Inflammatory macrophage (primary cell): ENCODE measurements around the gene EIF4E3.
A peak's percentile ranks its signal among the peaks of the same experiment; 100 is the strongest.

Source experiments
- DNase-seq, 2 donors: peaks; one replicate each; pipeline ENCODE4 v3.0.0-alpha.2; 2020 to 2022
- total RNA-seq, 18 experiments: gene quantifications; one replicate each; lab custom pipeline; 2026; ENCODE audit warnings: mixed read lengths in 6 of 18, inconsistent platforms in 2 of 18; lab: John Stamatoyannopoulos, UW

Gene EIF4E3
- total RNA-seq, result 12.8 to 46.2 (median 24.4) reads per million in 18 experiments

GRCh38 chr3:71725271-71725991 is at the start of gene EIF4E3:
TSS of gene EIF4E3 (minus strand) at chr3:71725402. CDS start at chr3:71725367, 35 bp downstream.
- peak; percentile 14 to 57 for DNase-seq

- DNase-seq, result no peak
Observed at GRCh38 chr3:71771884-71772283, 46.7 kb upstream of the EIF4E3 start.

GRCh38 chr3:71771126-71771525 is 45.9 kb upstream of the EIF4E3 start:
- no peak for DNase-seq

GRCh38 chr3:71763426-71763825 is 38.2 kb upstream of the EIF4E3 start:
- no peak for DNase-seq

GRCh38 chr3:71760140-71760539 is 34.9 kb upstream of the EIF4E3 start:
- DNase-seq, result no peak

- peak; percentile 53 to 69 for DNase-seq
Observed at GRCh38 chr3:71759401-71759800, 34.2 kb upstream of the EIF4E3 start.

GRCh38 chr3:71758091-71758490 is 32.9 kb upstream of the EIF4E3 start:
- DNase-seq, result peak; percentile 69 to 80

- no peak for DNase-seq
Observed at GRCh38 chr3:71754610-71755253, 29.5 kb upstream of the EIF4E3 start.

GRCh38 chr3:71753701-71754609 is 28.8 kb upstream of the EIF4E3 start, which contains the start of gene GPR27:
TSS of gene GPR27 (plus strand) at chr3:71753855. CDS start at chr3:71754050, 195 bp downstream.
- DNase-seq, result peak in 1 of 2 donors; percentile 32

- no peak for DNase-seq
Observed at GRCh38 chr3:71752831-71753700, 27.9 kb upstream of the EIF4E3 start.

GRCh38 chr3:71751602-71752001 is 26.4 kb upstream of the EIF4E3 start:
- no peak for DNase-seq

GRCh38 chr3:71744738-71745137 is 19.5 kb upstream of the EIF4E3 start:
- no peak for DNase-seq

- no peak for DNase-seq
Observed at GRCh38 chr3:71742621-71743020, 17.4 kb upstream of the EIF4E3 start.

GRCh38 chr3:71734881-71735280 is 9.7 kb upstream of the EIF4E3 start:
- DNase-seq, result no peak

GRCh38 chr3:71733319-71733718 is 8.1 kb upstream of the EIF4E3 start:
- no peak for DNase-seq

GRCh38 chr3:71732637-71733036 is 7.4 kb upstream of the EIF4E3 start:
- DNase-seq, result no peak

- DNase-seq, result no peak
Observed at GRCh38 chr3:71728632-71729342, 3.6 kb upstream of the EIF4E3 start.

GRCh38 chr3:71726146-71726545 is 944 bp upstream of the EIF4E3 start:
- DNase-seq, result peak; percentile 38 to 39

- peak; percentile 12 to 51 for DNase-seq
Observed at GRCh38 chr3:71724584-71725270, 475 bp downstream of the EIF4E3 start.

- DNase-seq, result no peak
Observed at GRCh38 chr3:71724171-71724453, 1.1 kb downstream of the EIF4E3 start.
